ENCODE results near the gene PFKFB1.

The PFKFB1 gene

DNA sequence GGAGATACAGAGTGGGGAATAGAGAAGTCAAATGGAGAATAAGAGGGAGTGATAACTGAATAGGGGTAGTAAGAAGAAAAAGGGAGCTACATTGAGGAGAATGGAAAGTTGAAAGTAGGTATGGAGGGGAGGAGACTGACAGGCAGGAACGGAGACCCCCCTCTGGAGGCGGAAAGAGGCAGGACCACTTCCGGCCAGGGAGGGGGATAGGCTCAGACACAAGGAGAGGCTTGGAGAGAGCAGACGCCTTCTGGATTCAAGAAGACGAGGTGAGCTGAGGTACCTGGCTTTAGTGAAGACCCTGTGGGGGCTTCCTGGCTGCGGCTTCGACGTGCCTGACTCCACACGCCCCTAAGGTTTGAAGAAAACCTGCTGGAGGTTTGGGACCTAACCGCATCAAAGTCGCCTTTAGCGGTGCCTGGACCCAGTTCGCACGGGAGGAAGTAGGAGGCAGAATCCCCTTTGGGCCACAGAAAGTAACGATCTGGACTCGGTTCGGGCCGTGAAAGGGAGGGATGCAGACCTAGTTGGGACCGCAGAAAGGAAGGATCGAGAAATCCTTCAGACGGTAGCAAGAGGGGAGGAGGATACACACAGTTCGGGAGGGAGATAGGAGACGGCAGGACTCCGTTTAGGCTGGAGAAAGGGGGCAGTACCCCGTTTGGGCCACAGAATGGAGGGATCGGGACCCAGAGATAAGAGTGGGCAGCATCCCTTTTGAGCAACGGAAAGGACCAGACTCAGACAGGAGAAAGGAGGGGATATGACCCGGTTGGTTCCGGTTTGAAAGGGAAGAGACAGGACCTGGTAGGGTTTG is 73.2 kb downstream of the PFKFB1 start, which contains the start of gene TRO:
TSS of gene TRO (plus strand) at position 215 of the 817 bp plus-strand sequence. CDS start 1,423 bp downstream, outside the sequence.
- 0 out of 2 replicates have a peak within 1 kb of the TSS, but pooled peaks have one; percentile 18 for H3K27ac ChIP-seq (ENCODE audit: low read length)
- no peaks in the 10 kb centered on the region for H3K27me3 ChIP-seq (ENCODE audit: low read depth, low read length)
- peak within 1 kb of the TSS; percentile 98 for H2AFZ ChIP-seq (ENCODE audit: low read depth, low read length)
- no peaks in the 10 kb centered on the region for H3K9me3 ChIP-seq (ENCODE audit: insufficient read depth, low read length)
- no peaks in the 10 kb centered on the region for H3K36me3 ChIP-seq (replicated peaks; ENCODE audit: low read depth, low read length)
- no peaks in the 10 kb centered on the region for H3K79me2 ChIP-seq (ENCODE audit: low read length)
- H3K9ac ChIP-seq (ENCODE audit: low read length), result peak within 1 kb of the TSS; percentile 90
- H3K4me3 ChIP-seq (ENCODE audit: low read length), result peak within 1 kb of the TSS; percentile 99
- peak within 1 kb of the TSS; percentile 88 for H3K4me2 ChIP-seq (ENCODE audit: low read length)
- H4K20me1 ChIP-seq (ENCODE audit: insufficient read depth, low read length), result no peaks in the 10 kb centered on the region
- peaks cover 7% of the 10 kb centered on the region for H3K4me1 ChIP-seq (ENCODE audit: low read length)
- TF ChIP-seq, protein P1, sequence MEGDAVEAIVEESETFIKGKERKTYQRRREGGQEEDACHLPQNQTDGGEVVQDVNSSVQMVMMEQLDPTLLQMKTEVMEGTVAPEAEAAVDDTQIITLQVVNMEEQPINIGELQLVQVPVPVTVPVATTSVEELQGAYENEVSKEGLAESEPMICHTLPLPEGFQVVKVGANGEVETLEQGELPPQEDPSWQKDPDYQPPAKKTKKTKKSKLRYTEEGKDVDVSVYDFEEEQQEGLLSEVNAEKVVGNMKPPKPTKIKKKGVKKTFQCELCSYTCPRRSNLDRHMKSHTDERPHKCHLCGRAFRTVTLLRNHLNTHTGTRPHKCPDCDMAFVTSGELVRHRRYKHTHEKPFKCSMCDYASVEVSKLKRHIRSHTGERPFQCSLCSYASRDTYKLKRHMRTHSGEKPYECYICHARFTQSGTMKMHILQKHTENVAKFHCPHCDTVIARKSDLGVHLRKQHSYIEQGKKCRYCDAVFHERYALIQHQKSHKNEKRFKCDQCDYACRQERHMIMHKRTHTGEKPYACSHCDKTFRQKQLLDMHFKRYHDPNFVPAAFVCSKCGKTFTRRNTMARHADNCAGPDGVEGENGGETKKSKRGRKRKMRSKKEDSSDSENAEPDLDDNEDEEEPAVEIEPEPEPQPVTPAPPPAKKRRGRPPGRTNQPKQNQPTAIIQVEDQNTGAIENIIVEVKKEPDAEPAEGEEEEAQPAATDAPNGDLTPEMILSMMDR (IDR thresholded peaks at IDR 0.05; ENCODE audit: low read depth, low read length), result no peak
- no peak for TF ChIP-seq EZH2phosphoT487 (IDR thresholded peaks at IDR 0.05; ENCODE audit: low read depth)

GRCh38 chrX:54909941-54910340 is 84.0 kb downstream of the PFKFB1 start:
- Histone ChIP-seq H3K4me1 (ENCODE audit: low read length) (no peaks in the 10 kb centered on the region), H3K27ac (ENCODE audit: low read length) (no peak overlapping the region), H3K27me3 (ENCODE audit: low read depth, low read length) (no peaks in the 10 kb centered on the region), H3K4me3 (ENCODE audit: low read length) (no peak overlapping the region), H3K9ac (ENCODE audit: low read length) (no peak overlapping the region), H3K4me2 (ENCODE audit: low read length) (no peak overlapping the region), H3K36me3 (replicated peaks; ENCODE audit: low read depth, low read length) (no peaks in the 10 kb centered on the region), H4K20me1 (ENCODE audit: insufficient read depth, low read length) (no peaks in the 10 kb centered on the region), H3K9me3 (ENCODE audit: insufficient read depth, low read length) (no peaks in the 10 kb centered on the region), H2AFZ (ENCODE audit: low read depth, low read length) (no peak overlapping the region), H3K79me2 (ENCODE audit: low read length) (no peaks in the 10 kb centered on the region)
- TF ChIP-seq EZH2phosphoT487 (IDR thresholded peaks at IDR 0.05; ENCODE audit: low read depth), result no peak
- TF ChIP-seq, protein P1 (IDR thresholded peaks at IDR 0.05; ENCODE audit: low read depth, low read length), result no peak

- Histone ChIP-seq H3K27ac (ENCODE audit: low read length) (no peak overlapping the region), H3K9ac (ENCODE audit: low read length) (no peak overlapping the region), H4K20me1 (ENCODE audit: insufficient read depth, low read length) (no peaks in the 10 kb centered on the region), H3K27me3 (ENCODE audit: low read depth, low read length) (no peaks in the 10 kb centered on the region), H3K4me2 (ENCODE audit: low read length) (no peak overlapping the region), H3K4me1 (ENCODE audit: low read length) (no peaks in the 10 kb centered on the region), H3K9me3 (ENCODE audit: insufficient read depth, low read length) (no peaks in the 10 kb centered on the region), H3K36me3 (replicated peaks; ENCODE audit: low read depth, low read length) (no peaks in the 10 kb centered on the region), H2AFZ (ENCODE audit: low read depth, low read length) (no peak overlapping the region), H3K4me3 (ENCODE audit: low read length) (no peak overlapping the region), H3K79me2 (ENCODE audit: low read length) (no peaks in the 10 kb centered on the region)
- no peak for TF ChIP-seq EZH2phosphoT487 (IDR thresholded peaks at IDR 0.05; ENCODE audit: low read depth)
- TF ChIP-seq, protein P1 (IDR thresholded peaks at IDR 0.05; ENCODE audit: low read depth, low read length), result no peak
These were observed 99.8 kb downstream of the PFKFB1 start for GRCh38 chrX:54894159-54894558.

GRCh38 chrX:54891573-54891972 is 102.4 kb downstream of the PFKFB1 start:
- no peak overlapping the region for H2AFZ ChIP-seq (ENCODE audit: low read depth, low read length)
- no peak overlapping the region for H3K4me2 ChIP-seq (ENCODE audit: low read length)
- H3K27ac ChIP-seq (ENCODE audit: low read length), result no peak overlapping the region
- H3K36me3 ChIP-seq (replicated peaks; ENCODE audit: low read depth, low read length), result no peaks in the 10 kb centered on the region
- TF ChIP-seq, protein P1 (IDR thresholded peaks at IDR 0.05; ENCODE audit: low read depth, low read length), result peak; percentile 59
- TF ChIP-seq EZH2phosphoT487 (IDR thresholded peaks at IDR 0.05; ENCODE audit: low read depth), result no peak
- no peak overlapping the region for H3K4me3 ChIP-seq (ENCODE audit: low read length)
- H3K27me3 ChIP-seq (ENCODE audit: low read depth, low read length), result no peaks in the 10 kb centered on the region
- no peaks in the 10 kb centered on the region for H3K4me1 ChIP-seq (ENCODE audit: low read length)
- no peaks in the 10 kb centered on the region for H3K9me3 ChIP-seq (ENCODE audit: insufficient read depth, low read length)
- no peaks in the 10 kb centered on the region for H3K79me2 ChIP-seq (ENCODE audit: low read length)
- no peak overlapping the region for H3K9ac ChIP-seq (ENCODE audit: low read length)
- no peaks in the 10 kb centered on the region for H4K20me1 ChIP-seq (ENCODE audit: insufficient read depth, low read length)
